Effector memory CD8-positive, alpha-beta T cell (primary cell): ENCODE results near the gene ANO6.
"Not testable (repeated sequence)": the region's sequence is repeated elsewhere in the genome, so short reads cannot be mapped to it uniquely, and the experiment has no call there.

Source experiments
- ATAC-seq: fragments of 150-1000 bp; cut with Tn5 transposase; replicated peaks from 2 replicates; pipeline ENCODE4 v1.10.0; 2021; ENCODE audit warnings: mild to moderate bottlenecking, moderate library complexity
- DNase-seq, 3 experiments: peaks; one replicate each; pipeline ENCODE4 v3.0.0; 2021
- H3K27ac Mint-ChIP-seq, 2 donors: one replicate each; pipeline ENCODE4 v1.8.0; 2022; ENCODE audit warnings: mild to moderate bottlenecking in 2 of 2, mixed read lengths in 2 of 2, moderate library complexity in 2 of 2
- H3K27me3 Mint-ChIP-seq, 2 donors: one replicate each; pipeline ENCODE4 v1.8.0; 2022; ENCODE audit warnings: mixed read lengths in 2 of 2
- H3K36me3 Mint-ChIP-seq: one replicate; pipeline ENCODE4 v1.8.0; 2022; ENCODE audit warnings: mild to moderate bottlenecking, moderate library complexity, mixed read lengths; ENCODE audit not compliant: insufficient read depth
- H3K4me1 Mint-ChIP-seq, 2 donors: one replicate each; pipeline ENCODE4 v1.8.0; 2022; ENCODE audit warnings: low read depth in 2 of 2, mixed read lengths in 2 of 2
- H3K4me3 Mint-ChIP-seq, 2 donors: one replicate each; pipeline ENCODE4 v1.8.0; 2022; ENCODE audit warnings: mild to moderate bottlenecking in 2 of 2, mixed read lengths in 2 of 2, moderate library complexity in 2 of 2
- H3K9me3 Mint-ChIP-seq, 2 donors: one replicate each; pipeline ENCODE4 v1.8.0; 2022; ENCODE audit warnings: mixed read lengths in 2 of 2

Gene ANO6

GRCh38 chr12:45303945-45304344 lies 88.0 kb downstream of the ANO6 start:
- Mint-ChIP-seq H3K9me3 (no peaks in the 10 kb centered on the region), H3K4me1 (peaks cover 0 to 8% of the 10 kb centered on the region in 2 donors), H3K27me3 (no peaks in the 10 kb centered on the region), H3K27ac (no peak overlapping the region), H3K4me3 (no peak overlapping the region), H3K36me3 (no peaks in the 10 kb centered on the region)
- ATAC-seq (no peak), DNase-seq (no peak)

DNA sequence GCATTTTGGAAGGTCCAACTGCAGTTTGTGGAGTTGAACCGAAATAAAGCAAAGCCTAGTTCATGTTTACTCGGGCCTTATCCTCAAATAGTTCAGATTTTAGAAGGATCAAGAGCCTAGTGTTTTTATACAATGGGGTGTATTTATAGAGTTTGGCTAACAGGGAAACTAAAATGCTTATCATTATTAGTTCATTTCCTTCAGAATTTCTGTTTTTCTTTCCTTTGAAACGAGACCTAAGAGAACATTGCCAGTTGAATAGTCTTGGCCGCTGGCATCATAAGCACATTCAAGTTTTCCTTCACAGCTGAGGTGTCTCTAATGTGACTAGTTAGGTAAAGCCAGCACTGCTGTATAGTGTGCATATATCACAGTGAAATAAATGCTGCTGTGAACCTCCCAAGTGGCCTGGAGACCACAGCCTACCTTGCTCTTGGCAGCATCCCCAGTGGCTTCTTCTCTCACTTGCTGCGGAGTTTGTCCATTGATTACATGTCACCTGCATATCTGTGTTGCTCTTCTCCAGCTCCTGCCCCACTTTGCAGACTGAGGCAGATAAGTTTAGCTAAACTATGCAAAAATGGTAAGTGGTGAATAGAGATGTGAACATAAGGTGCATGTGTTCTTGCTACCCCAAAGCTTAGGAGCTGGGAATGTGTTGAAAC lies 88.8 kb downstream of the ANO6 start:
- Mint-ChIP-seq H3K36me3 (no peaks in the 10 kb centered on the region), H3K4me1 (peaks cover 0 to 4% of the 10 kb centered on the region in 2 donors), H3K27me3 (no peaks in the 10 kb centered on the region), H3K27ac (no peak overlapping the region), H3K9me3 (no peaks in the 10 kb centered on the region), H3K4me3 (no peak overlapping the region)
- ATAC-seq: no peak
- DNase-seq: no peak

GRCh38 chr12:45305907-45306306 lies 90.0 kb downstream of the ANO6 start:
- H3K27me3 Mint-ChIP-seq: no peaks in the 10 kb centered on the region
- ATAC-seq: no peak

DNA sequence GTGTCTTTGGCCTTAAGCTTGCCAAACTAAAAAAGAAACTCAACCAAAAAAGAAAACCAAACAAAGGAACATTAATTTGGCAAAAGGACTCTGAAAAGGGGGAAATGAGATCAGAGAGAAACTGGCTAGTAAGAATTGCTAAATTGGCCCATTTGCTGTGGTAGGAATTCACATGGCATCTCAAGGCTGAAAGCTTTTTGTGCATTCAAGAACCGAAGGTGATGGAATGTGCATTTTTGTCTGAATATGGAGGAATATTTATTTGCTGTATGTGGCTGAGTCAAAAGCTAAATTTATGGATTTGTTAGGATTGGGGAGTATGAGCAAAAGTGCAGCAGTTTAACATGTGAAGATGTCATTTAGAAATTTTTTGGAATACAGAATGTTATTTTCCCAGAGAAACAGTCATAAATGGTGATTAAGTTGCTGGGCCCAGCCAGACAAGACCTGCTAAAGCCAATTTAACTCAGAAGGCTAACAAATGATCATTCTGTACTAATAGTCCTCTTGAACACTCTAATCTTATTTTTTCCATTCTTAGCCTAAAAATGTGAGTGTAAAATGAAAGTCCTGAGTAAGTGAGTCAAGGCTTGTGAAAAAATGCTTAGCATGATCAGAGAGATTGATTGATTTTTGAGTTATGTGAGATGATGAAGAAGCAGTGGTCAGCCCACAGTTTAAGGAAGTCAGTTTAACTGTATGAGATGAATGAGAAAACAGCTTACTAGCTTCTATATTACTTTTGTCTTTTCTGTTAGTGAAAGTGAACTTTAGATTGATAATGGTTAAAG lies 94.1 kb downstream of the ANO6 start:
- Mint-ChIP-seq H3K36me3 (peaks cover 3% of the 10 kb centered on the region), H3K27ac (no peak overlapping the region), H3K4me1 (peaks cover 4 to 9% of the 10 kb centered on the region in 2 donors), H3K9me3 (peaks cover 0 to 6% of the 10 kb centered on the region in 2 donors), H3K4me3 (no peak overlapping the region), H3K27me3 (no peaks in the 10 kb centered on the region)
- ATAC-seq (no peak), DNase-seq (no peak)

More at GRCh38 chr12:45305907-45306306, 90.0 kb downstream of the ANO6 start:
- peaks cover 0 to 4% of the 10 kb centered on the region in 2 donors for H3K4me1 Mint-ChIP-seq
- no peak overlapping the region for H3K27ac Mint-ChIP-seq
- no peaks in the 10 kb centered on the region for H3K36me3 Mint-ChIP-seq
- H3K4me3 Mint-ChIP-seq: no peak overlapping the region
- DNase-seq: no peak
- H3K9me3 Mint-ChIP-seq: no peaks in the 10 kb centered on the region

DNA sequence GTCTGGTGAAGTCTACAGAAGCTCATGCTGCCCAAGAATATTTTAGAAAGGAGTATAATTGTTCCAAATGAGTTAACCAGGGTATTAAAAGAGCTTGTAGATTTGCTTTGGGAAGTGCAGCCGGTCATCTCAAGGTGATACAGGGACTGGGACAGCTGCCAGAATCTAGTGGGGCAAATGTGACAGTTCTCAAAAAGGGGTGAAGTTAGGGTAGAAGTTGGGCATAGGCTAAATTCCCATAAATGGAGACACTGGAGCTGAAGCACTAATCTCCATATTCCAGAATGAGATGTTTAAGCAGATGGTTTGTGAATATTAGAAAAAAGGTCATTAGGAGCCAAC lies 94.7 kb downstream of the ANO6 start:
- Mint-ChIP-seq H3K4me1 (peaks cover 4 to 9% of the 10 kb centered on the region in 2 donors), H3K4me3 (no peak overlapping the region), H3K9me3 (peaks cover 0 to 6% of the 10 kb centered on the region in 2 donors), H3K27me3 (no peaks in the 10 kb centered on the region), H3K36me3 (peaks cover 3% of the 10 kb centered on the region), H3K27ac (no peak overlapping the region)
- ATAC-seq: no peak
- DNase-seq: no peak

DNA sequence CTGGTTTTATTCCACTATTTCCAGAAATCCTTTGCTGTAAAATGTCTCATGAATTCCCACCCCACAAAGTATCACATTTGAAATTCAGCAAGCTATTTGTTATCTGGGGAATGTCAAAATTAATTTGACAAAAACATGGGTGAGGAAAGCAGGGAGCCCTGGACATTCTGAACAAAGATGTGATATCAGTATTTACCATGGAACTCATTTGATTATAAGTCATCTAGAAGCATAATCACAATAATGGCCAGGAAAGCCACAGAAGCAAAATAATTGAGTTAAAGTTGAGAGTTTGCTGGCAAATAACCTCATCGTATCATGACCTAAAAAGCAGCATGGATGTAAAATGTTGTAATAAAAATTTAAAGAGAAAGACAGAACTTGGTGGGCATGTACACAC lies 96.1 kb downstream of the ANO6 start:
- Mint-ChIP-seq H3K27me3 (no peaks in the 10 kb centered on the region), H3K9me3 (peaks cover 0 to 6% of the 10 kb centered on the region in 2 donors), H3K36me3 (peaks cover 3% of the 10 kb centered on the region), H3K4me1 (peaks cover 4 to 10% of the 10 kb centered on the region in 2 donors), H3K27ac (no peak overlapping the region), H3K4me3 (no peak overlapping the region)
- no peak for ATAC-seq
- no peak for DNase-seq

DNA sequence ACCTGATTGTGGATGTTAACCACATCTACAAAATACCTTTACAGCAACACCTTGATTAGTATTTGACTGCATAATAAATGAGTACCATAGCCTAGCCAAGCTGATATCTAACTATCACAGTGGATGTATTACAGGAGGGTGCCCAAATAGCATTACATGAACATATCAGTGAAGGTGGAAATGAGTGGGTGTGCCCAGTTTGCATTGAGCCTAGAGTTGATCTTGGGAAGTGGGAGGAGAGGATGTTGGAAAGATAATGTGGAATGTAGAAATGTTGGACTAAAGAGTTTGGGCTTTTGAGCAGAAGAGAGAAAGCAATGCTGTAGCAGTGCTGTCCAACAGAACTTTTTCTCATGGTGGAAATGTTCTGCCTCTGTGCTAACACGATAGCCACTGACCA lies 98.9 kb downstream of the ANO6 start:
- Mint-ChIP-seq H3K27ac (no peak overlapping the region), H3K36me3 (peaks cover 3% of the 10 kb centered on the region), H3K27me3 (no peaks in the 10 kb centered on the region), H3K9me3 (peaks cover 0 to 6% of the 10 kb centered on the region in 2 donors), H3K4me3 (no peak overlapping the region), H3K4me1 (peaks cover 4 to 12% of the 10 kb centered on the region in 2 donors)
- ATAC-seq (no peak), DNase-seq (no peak)

- no peak for ATAC-seq
- peaks cover 3% of the 10 kb centered on the region for H3K36me3 Mint-ChIP-seq
- no peak overlapping the region for H3K27ac Mint-ChIP-seq
- no peak for DNase-seq
- peaks cover 6 to 17% of the 10 kb centered on the region in 2 donors for H3K4me1 Mint-ChIP-seq
- peaks cover 0 to 6% of the 10 kb centered on the region in 2 donors for H3K9me3 Mint-ChIP-seq
- H3K4me3 Mint-ChIP-seq: no peak overlapping the region
- H3K27me3 Mint-ChIP-seq: no peaks in the 10 kb centered on the region
These were observed 99.6 kb downstream of the ANO6 start for GRCh38 chr12:45315462-45315861.

GRCh38 chr12:45317261-45317660 lies 101.4 kb downstream of the ANO6 start:
- peaks cover 8 to 21% of the 10 kb centered on the region in 2 donors for H3K4me1 Mint-ChIP-seq
- H3K27me3 Mint-ChIP-seq, DNase-seq, H3K4me3 Mint-ChIP-seq, H3K9me3 Mint-ChIP-seq, ATAC-seq, H3K27ac Mint-ChIP-seq, H3K36me3 Mint-ChIP-seq: not testable (repeated sequence)

GRCh38 chr12:45322810-45323209 lies 106.9 kb downstream of the ANO6 start:
- Mint-ChIP-seq H3K36me3 (no peaks in the 10 kb centered on the region), H3K4me1 (peaks cover 7 to 23% of the 10 kb centered on the region in 2 donors), H3K27ac (no peak overlapping the region), H3K9me3 (no peaks in the 10 kb centered on the region), H3K27me3 (no peaks in the 10 kb centered on the region), H3K4me3 (no peak overlapping the region)
- DNase-seq: no peak
- no peak for ATAC-seq

GRCh38 chr12:45324391-45324790 lies 108.5 kb downstream of the ANO6 start:
- Mint-ChIP-seq H3K27me3 (no peaks in the 10 kb centered on the region), H3K4me1 (peaks cover 10 to 23% of the 10 kb centered on the region in 2 donors), H3K9me3 (no peaks in the 10 kb centered on the region), H3K27ac (no peak overlapping the region), H3K4me3 (no peak overlapping the region), H3K36me3 (no peaks in the 10 kb centered on the region)
- no peak for ATAC-seq
- no peak for DNase-seq

- Mint-ChIP-seq H3K4me1 (peaks cover 8 to 16% of the 10 kb centered on the region in 2 donors), H3K4me3 (no peak overlapping the region), H3K36me3 (no peaks in the 10 kb centered on the region), H3K27ac (peak overlapping the region in 1 of 2 donors; percentile 30), H3K27me3 (no peaks in the 10 kb centered on the region), H3K9me3 (no peaks in the 10 kb centered on the region)
- DNase-seq (no peak), ATAC-seq (no peak)
These were observed 110.6 kb downstream of the ANO6 start for GRCh38 chr12:45326358-45326975.

GRCh38 chr12:45327823-45328383 lies 112.0 kb downstream of the ANO6 start:
- Mint-ChIP-seq H3K4me3 (no peak overlapping the region), H3K27me3 (no peaks in the 10 kb centered on the region), H3K9me3 (no peaks in the 10 kb centered on the region), H3K4me1 (peaks cover 7 to 9% of the 10 kb centered on the region in 2 donors), H3K36me3 (no peaks in the 10 kb centered on the region), H3K27ac (no peak overlapping the region)
- DNase-seq (no peak), ATAC-seq (no peak)
